Astrocyte (in vitro differentiated cells and primary cell): ENCODE measurements around the gene MAGEB4. TPM values are rescaled to one million over a fixed set of nuclear protein-coding genes. Genes with fewer than 3 reads are reported as not detected.

Experiments used
- DNase-seq: peaks from one replicate; pipeline ENCODE4 v3.0.0-alpha.2; 2010; ENCODE audit warnings: low read depth
- FAIRE-seq: peaks from 2 replicates; lab custom pipeline; 2011; peaks lifted over from hg19 to GRCh38; lab: Jason Lieb, UNC
- H2AFZ ChIP-seq: 2 replicates; pipeline ENCODE4 v1.6.0; 2012; ENCODE audit warnings: low read depth, low read length, inconsistent platforms
- H3K27ac ChIP-seq: 2 replicates; pipeline ENCODE4 v1.5.1; 2011; ENCODE audit warnings: low read depth, low read length, inconsistent platforms
- H3K27me3 ChIP-seq: 2 replicates; pipeline ENCODE4 v1.6.0; 2011; ENCODE audit warnings: low read length, inconsistent platforms; ENCODE audit not compliant: insufficient read depth
- H3K36me3 ChIP-seq: 2 replicates; pipeline ENCODE4 v1.5.1; 2011; ENCODE audit warnings: low read length, inconsistent platforms; ENCODE audit not compliant: insufficient read depth
- H3K4me1 ChIP-seq: 2 replicates; pipeline ENCODE4 v1.5.1; 2011; ENCODE audit warnings: low read length, inconsistent platforms; ENCODE audit not compliant: insufficient read depth
- H3K4me2 ChIP-seq: 2 replicates; pipeline ENCODE4 v1.6.0; 2012; ENCODE audit warnings: low read length, inconsistent platforms
- H3K4me3 ChIP-seq: 2 replicates; pipeline ENCODE4 v1.5.1; 2011; ENCODE audit warnings: low read depth, mild to moderate bottlenecking, low read length, inconsistent platforms; ENCODE audit not compliant: insufficient read depth
- H3K79me2 ChIP-seq: 2 replicates; pipeline ENCODE4 v1.6.0; 2012; ENCODE audit warnings: mild to moderate bottlenecking, low read length, inconsistent platforms; ENCODE audit not compliant: insufficient read depth
- H3K9ac ChIP-seq: 2 replicates; pipeline ENCODE4 v1.6.0; 2012; ENCODE audit warnings: mild to moderate bottlenecking, low read length, inconsistent platforms
- H3K9me3 ChIP-seq: 2 replicates; pipeline ENCODE4 v1.5.1; 2012; ENCODE audit warnings: low read depth, mild to moderate bottlenecking, low read length, inconsistent platforms; ENCODE audit not compliant: insufficient read depth
- H4K20me1 ChIP-seq: 2 replicates; pipeline ENCODE4 v1.6.0; 2012; ENCODE audit warnings: low read length, inconsistent platforms; ENCODE audit not compliant: insufficient read depth
- H3K27ac Mint-ChIP-seq: one replicate; pipeline ENCODE4 v1.8.0; 2021; ENCODE audit warnings: mild to moderate bottlenecking, mixed read lengths; ENCODE audit not compliant: unreplicated experiment
- H3K27me3 Mint-ChIP-seq: one replicate; pipeline ENCODE4 v1.8.0; 2021; ENCODE audit warnings: low read depth, mixed read lengths; ENCODE audit not compliant: unreplicated experiment
- H3K36me3 Mint-ChIP-seq: one replicate; pipeline ENCODE4 v1.8.0; 2021; ENCODE audit warnings: low read depth, mixed read lengths; ENCODE audit not compliant: unreplicated experiment
- H3K4me1 Mint-ChIP-seq: one replicate; pipeline ENCODE4 v1.8.0; 2021; ENCODE audit warnings: low read depth, mixed read lengths; ENCODE audit not compliant: unreplicated experiment
- H3K4me3 Mint-ChIP-seq: one replicate; pipeline ENCODE4 v1.8.0; 2021; ENCODE audit warnings: mild to moderate bottlenecking, moderate library complexity, mixed read lengths; ENCODE audit not compliant: unreplicated experiment
- H3K9me3 Mint-ChIP-seq: one replicate; pipeline ENCODE4 v1.8.0; 2021; ENCODE audit warnings: mild to moderate bottlenecking, mixed read lengths; ENCODE audit not compliant: unreplicated experiment
- EZH2 ChIP-seq: IDR thresholded peaks from 2 replicates; pipeline ENCODE4 v1.6.1; 2012; ENCODE audit warnings: mild to moderate bottlenecking, low read length, inconsistent platforms; ENCODE audit not compliant: insufficient read depth
- total RNA-seq: library from RNA; stranded (reverse); gene quantifications from 2 replicates; pipeline ENCODE4 v1.2.1, GENCODE V29; 2021
- TF ChIP-seq, protein P1 (sequence below): IDR thresholded peaks from 2 replicates; pipeline ENCODE4 v1.5.1; 2011; ENCODE audit warnings: low read depth, mild to moderate bottlenecking, inconsistent platforms, low read length, moderate library complexity; ENCODE audit not compliant: insufficient read depth

Gene MAGEB4
- total RNA-seq, 1 donor from 2014 or later = not detected

DNA sequence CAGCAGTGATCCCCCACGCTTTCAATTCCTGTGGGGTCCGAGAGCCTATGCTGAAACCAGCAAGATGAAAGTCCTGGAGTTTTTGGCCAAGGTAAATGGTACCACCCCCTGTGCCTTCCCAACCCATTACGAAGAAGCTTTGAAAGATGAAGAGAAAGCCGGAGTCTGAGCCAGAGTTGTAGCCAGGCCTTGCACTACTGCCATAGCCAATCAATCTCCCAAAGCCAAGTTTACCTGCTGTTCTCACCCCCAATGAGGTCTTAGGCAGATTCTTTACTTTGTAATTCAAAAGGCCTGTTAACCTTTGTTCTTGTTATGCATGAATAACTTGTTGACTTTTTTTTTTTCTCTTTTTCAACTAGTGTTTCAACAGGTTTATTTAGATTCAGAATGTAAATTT lies 22.4 kb upstream of the MAGEB4 start:
- H3K27ac ChIP-seq = no peak overlapping the region
- H2AFZ ChIP-seq = no peak overlapping the region
- H3K4me1 Mint-ChIP-seq = no peaks in the 10 kb centered on the region
- H3K79me2 ChIP-seq = no peaks in the 10 kb centered on the region
- TF ChIP-seq, protein P1, sequence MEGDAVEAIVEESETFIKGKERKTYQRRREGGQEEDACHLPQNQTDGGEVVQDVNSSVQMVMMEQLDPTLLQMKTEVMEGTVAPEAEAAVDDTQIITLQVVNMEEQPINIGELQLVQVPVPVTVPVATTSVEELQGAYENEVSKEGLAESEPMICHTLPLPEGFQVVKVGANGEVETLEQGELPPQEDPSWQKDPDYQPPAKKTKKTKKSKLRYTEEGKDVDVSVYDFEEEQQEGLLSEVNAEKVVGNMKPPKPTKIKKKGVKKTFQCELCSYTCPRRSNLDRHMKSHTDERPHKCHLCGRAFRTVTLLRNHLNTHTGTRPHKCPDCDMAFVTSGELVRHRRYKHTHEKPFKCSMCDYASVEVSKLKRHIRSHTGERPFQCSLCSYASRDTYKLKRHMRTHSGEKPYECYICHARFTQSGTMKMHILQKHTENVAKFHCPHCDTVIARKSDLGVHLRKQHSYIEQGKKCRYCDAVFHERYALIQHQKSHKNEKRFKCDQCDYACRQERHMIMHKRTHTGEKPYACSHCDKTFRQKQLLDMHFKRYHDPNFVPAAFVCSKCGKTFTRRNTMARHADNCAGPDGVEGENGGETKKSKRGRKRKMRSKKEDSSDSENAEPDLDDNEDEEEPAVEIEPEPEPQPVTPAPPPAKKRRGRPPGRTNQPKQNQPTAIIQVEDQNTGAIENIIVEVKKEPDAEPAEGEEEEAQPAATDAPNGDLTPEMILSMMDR = no peak
- no peak for TF ChIP-seq EZH2
- no peaks in the 10 kb centered on the region for H3K36me3 ChIP-seq
- no peak overlapping the region for H3K4me2 ChIP-seq
- no peaks in the 10 kb centered on the region for H3K4me1 ChIP-seq
- no peak overlapping the region for H3K4me3 ChIP-seq
- no peak for DNase-seq
- H3K4me3 Mint-ChIP-seq = no peak overlapping the region
- H3K9ac ChIP-seq = no peak overlapping the region
- no peaks in the 10 kb centered on the region for H3K9me3 ChIP-seq
- no peaks in the 10 kb centered on the region for H3K9me3 Mint-ChIP-seq
- H4K20me1 ChIP-seq = no peaks in the 10 kb centered on the region
- H3K36me3 Mint-ChIP-seq = peaks cover 2% of the 10 kb centered on the region
- no peak for FAIRE-seq
- no peaks in the 10 kb centered on the region for H3K27me3 ChIP-seq
- H3K27ac Mint-ChIP-seq = no peak overlapping the region
- H3K27me3 Mint-ChIP-seq = no peaks in the 10 kb centered on the region

- no peaks in the 10 kb centered on the region for H4K20me1 ChIP-seq
- no peaks in the 10 kb centered on the region for H3K9me3 Mint-ChIP-seq
- no peak overlapping the region for H3K27ac Mint-ChIP-seq
- no peak overlapping the region for H3K9ac ChIP-seq
- H3K4me3 Mint-ChIP-seq = no peak overlapping the region
- H3K27ac ChIP-seq = no peak overlapping the region
- H3K79me2 ChIP-seq = no peaks in the 10 kb centered on the region
- no peaks in the 10 kb centered on the region for H3K27me3 Mint-ChIP-seq
- TF ChIP-seq, protein P1 = no peak
- no peak for TF ChIP-seq EZH2
- no peak overlapping the region for H3K4me2 ChIP-seq
- no peaks in the 10 kb centered on the region for H3K36me3 ChIP-seq
- H3K4me1 ChIP-seq = no peaks in the 10 kb centered on the region
- H3K36me3 Mint-ChIP-seq = peaks cover 2% of the 10 kb centered on the region
- H3K9me3 ChIP-seq = no peaks in the 10 kb centered on the region
- no peak for DNase-seq
- H2AFZ ChIP-seq = no peak overlapping the region
- no peaks in the 10 kb centered on the region for H3K27me3 ChIP-seq
- no peaks in the 10 kb centered on the region for H3K4me1 Mint-ChIP-seq
- no peak overlapping the region for H3K4me3 ChIP-seq
- peak; percentile 13 for FAIRE-seq
These were observed 21.1 kb upstream of the MAGEB4 start for GRCh38 chrX:30220661-30221060.

DNA sequence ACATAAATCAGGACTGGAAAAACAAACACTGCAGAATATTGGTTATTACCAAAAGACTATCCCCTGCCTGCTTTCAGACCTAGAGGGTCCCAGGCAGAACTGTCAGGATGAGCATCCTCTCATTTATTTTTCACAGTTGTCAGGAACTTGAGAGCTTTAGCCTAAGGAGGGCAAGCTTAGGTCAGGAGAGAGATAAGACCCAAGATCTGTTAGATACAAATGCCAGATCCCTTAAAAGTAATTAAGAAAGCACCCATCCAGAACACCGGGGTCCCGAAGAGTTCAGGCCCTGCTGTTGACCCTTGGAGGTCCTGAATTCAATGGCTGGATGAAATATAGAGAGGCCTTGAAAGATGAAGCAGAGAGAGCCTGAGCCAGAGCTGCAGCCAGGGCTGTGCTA lies 17.3 kb upstream of the MAGEB4 start:
- Histone ChIP-seq H3K27me3 (no peaks in the 10 kb centered on the region), H3K79me2 (no peaks in the 10 kb centered on the region), H3K4me1 (no peaks in the 10 kb centered on the region), H3K4me3 (no peak overlapping the region), H2AFZ (no peak overlapping the region), H3K9ac (no peak overlapping the region), H3K27ac (no peak overlapping the region), H4K20me1 (no peaks in the 10 kb centered on the region), H3K36me3 (no peaks in the 10 kb centered on the region), H3K4me2 (no peak overlapping the region), H3K9me3 (no peaks in the 10 kb centered on the region)
- Mint-ChIP-seq H3K27ac (no peak overlapping the region), H3K4me3 (no peak overlapping the region), H3K36me3 (no peaks in the 10 kb centered on the region), H3K27me3 (no peaks in the 10 kb centered on the region), H3K9me3 (no peaks in the 10 kb centered on the region), H3K4me1 (no peaks in the 10 kb centered on the region)
- TF ChIP-seq EZH2 = no peak
- TF ChIP-seq, protein P1 = no peak
- DNase-seq = no peak
- no peak for FAIRE-seq
